Suprapubic skin (tissue), 4 donors: Measurements from ENCODE around the gene GCNT1.

Experiments
- EP300 ChIP-seq: sonication (generic); formaldehyde crosslinking; IDR thresholded peaks from one replicate; pipeline ENCODE4 v1.6.1; 2017; ENCODE audit warnings: antibody characterized with exemption
- POLR2A ChIP-seq, 2 donors: fragments of 450-650 bp; IDR thresholded peaks; one replicate each; pipeline ENCODE4 v1.6.1; 2017; ENCODE audit warnings: antibody characterized with exemption in 2 of 2, mild to moderate bottlenecking in 2 of 2, moderate library complexity in 2 of 2
- POLR2AphosphoS5 ChIP-seq, 3 donors: sonication (generic); formaldehyde crosslinking; IDR thresholded peaks; one replicate each; pipeline ENCODE4 v1.6.1; 2017; ENCODE audit warnings: antibody characterized with exemption in 3 of 3
- TF ChIP-seq, protein P1 (sequence below), 2 donors: fragments of 200-600 bp in 1 of 2; fragments of 450-650 bp in 1 of 2; sonication (generic) in 1 of 2; IDR thresholded peaks; one replicate each; pipeline ENCODE4 v1.5.1; 2016 to 2019; ENCODE audit warnings: antibody characterized with exemption in 2 of 2, mild to moderate bottlenecking in 1 of 2, moderate library complexity in 1 of 2

DNA sequence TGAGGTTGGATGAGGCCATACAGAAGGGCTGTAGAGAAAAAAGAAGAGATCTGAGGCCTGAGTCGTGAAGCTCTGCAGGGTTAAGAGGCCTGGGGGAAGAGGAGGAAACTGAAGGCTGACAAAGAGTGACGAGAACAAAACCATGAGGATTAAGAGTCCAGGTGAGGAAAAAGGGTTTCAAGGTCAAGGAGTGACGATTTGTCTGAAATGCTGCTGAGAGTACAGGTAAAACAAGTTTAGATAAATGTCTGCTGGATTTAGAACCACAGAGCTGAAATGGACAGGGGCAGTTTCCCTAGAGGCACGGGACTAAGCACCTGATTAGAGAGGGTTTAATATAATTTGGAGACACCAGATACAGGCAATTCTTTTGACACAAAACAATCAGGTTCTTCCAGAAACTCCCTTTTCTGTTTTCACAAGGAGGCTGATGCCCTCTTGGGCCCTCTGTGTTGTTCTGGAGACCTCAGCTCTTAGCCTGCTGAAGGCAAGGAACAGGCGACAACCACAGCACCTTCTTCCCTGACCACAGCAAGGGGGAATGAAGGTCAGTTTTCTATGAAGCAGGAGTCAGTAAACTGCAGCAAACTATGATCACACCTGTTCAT is 14.6 kb upstream of the GCNT1 start:
- TF ChIP-seq, protein P1, sequence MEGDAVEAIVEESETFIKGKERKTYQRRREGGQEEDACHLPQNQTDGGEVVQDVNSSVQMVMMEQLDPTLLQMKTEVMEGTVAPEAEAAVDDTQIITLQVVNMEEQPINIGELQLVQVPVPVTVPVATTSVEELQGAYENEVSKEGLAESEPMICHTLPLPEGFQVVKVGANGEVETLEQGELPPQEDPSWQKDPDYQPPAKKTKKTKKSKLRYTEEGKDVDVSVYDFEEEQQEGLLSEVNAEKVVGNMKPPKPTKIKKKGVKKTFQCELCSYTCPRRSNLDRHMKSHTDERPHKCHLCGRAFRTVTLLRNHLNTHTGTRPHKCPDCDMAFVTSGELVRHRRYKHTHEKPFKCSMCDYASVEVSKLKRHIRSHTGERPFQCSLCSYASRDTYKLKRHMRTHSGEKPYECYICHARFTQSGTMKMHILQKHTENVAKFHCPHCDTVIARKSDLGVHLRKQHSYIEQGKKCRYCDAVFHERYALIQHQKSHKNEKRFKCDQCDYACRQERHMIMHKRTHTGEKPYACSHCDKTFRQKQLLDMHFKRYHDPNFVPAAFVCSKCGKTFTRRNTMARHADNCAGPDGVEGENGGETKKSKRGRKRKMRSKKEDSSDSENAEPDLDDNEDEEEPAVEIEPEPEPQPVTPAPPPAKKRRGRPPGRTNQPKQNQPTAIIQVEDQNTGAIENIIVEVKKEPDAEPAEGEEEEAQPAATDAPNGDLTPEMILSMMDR (IDR thresholded peaks at IDR 0.05): no peak
- TF ChIP-seq POLR2A (IDR thresholded peaks at IDR 0.05) (no peak), EP300 (no peak), POLR2AphosphoS5 (IDR thresholded peaks at IDR 0.05) (no peak)
